Endothelial cell of umbilical vein (primary cell): ENCODE results near the gene HMCN1. TPM values are rescaled to one million over a fixed set of nuclear protein-coding genes. Genes with fewer than 3 reads are reported as not detected.

Source experiments
- BruUV-seq: library from RNA; stranded (reverse); fragments of 400-500 nt; replicated peaks from 2 replicates; lab custom pipeline; 2021; lab: Mats Ljungman, UMichigan
- CTCF ChIA-PET: fragments of 300-600, 350-600 bp; sonication (Branson Sonifier 250); formaldehyde crosslinking; loops from one replicate; lab custom pipeline; 2021; ENCODE audit warnings: antibody characterized with exemption, inconsistent platforms; lab: Charles Lee
- POLR2A ChIA-PET: fragments of 300-600, 350-600 bp; sonication (Branson Sonifier 250); formaldehyde crosslinking; loops from one replicate; lab custom pipeline; 2021; ENCODE audit warnings: antibody characterized with exemption, inconsistent platforms; lab: Charles Lee
- DNase-seq: peaks from one replicate; pipeline ENCODE4 v3.0.0-alpha.2; 2011; ENCODE audit warnings: low read depth, low spot score
- FAIRE-seq: peaks from 2 replicates; lab custom pipeline; 2011; peaks lifted over from hg19 to GRCh38; lab: Jason Lieb, UNC
- H2AFZ ChIP-seq: 2 replicates; pipeline ENCODE4 v1.6.0; 2012; ENCODE audit warnings: low read depth, low read length, control low read depth, inconsistent platforms
- H3K27ac ChIP-seq: 2 replicates; pipeline ENCODE4 v1.5.1; 2011; ENCODE audit warnings: low read depth, mild to moderate bottlenecking, control low read depth, low read length, moderate library complexity; ENCODE audit not compliant: insufficient read depth
- H3K27me3 ChIP-seq, 2 experiments: 2 replicates each; pipeline versions ENCODE4 v1.6.0 to v1.6.1; 2011; ENCODE audit warnings: low read length in 2 of 2, mixed read lengths in 1 of 2; ENCODE audit not compliant: control insufficient read depth in 2 of 2, insufficient read depth in 2 of 2
- H3K36me3 ChIP-seq, 2 experiments: 2 replicates in 1 of 2; 3 replicates in 1 of 2; pipeline ENCODE4 v1.5.1; 2011; ENCODE audit warnings: low read length in 2 of 2, mild to moderate bottlenecking in 1 of 2, moderate library complexity in 1 of 2; ENCODE audit not compliant: control insufficient read depth in 2 of 2, insufficient read depth in 2 of 2; ENCODE audit errors: extremely low read depth in 1 of 2
- H3K4me1 ChIP-seq: 3 replicates; pipeline ENCODE4 v1.5.1; 2011; ENCODE audit warnings: mild to moderate bottlenecking, low read length; ENCODE audit not compliant: control insufficient read depth, insufficient read depth; ENCODE audit errors: extremely low read depth
- H3K4me2 ChIP-seq: 2 replicates; pipeline ENCODE4 v1.6.1; 2011; ENCODE audit warnings: low read length, control low read depth, mixed read lengths; ENCODE audit not compliant: insufficient read depth
- H3K4me3 ChIP-seq, 3 experiments: fragments of 200-600 bp in 1 of 3; sonication (generic), shearing (Covaris generic) in 1 of 3; replicated peaks in 1 of 3; 2 replicates each; pipeline ENCODE4 v1.5.1; 2011 to 2016; ENCODE audit warnings: control low read depth in 3 of 3, low read length in 3 of 3, mild to moderate bottlenecking in 2 of 3, inconsistent platforms in 1 of 3, low read depth in 1 of 3, moderate library complexity in 1 of 3; ENCODE audit not compliant: insufficient read depth in 1 of 3
- H3K79me2 ChIP-seq: 2 replicates; pipeline ENCODE4 v1.6.0; 2012; ENCODE audit warnings: low read length, inconsistent platforms; ENCODE audit not compliant: control insufficient read depth, insufficient read depth
- H3K9ac ChIP-seq: replicated peaks from 2 replicates; pipeline ENCODE3; 2011; ENCODE audit warnings: low read length, control low read depth; ENCODE audit not compliant: insufficient read depth; ENCODE audit errors: extremely low read depth
- H3K9me1 ChIP-seq: replicated peaks from 3 replicates; pipeline ENCODE4 v1.6.0; 2011; ENCODE audit warnings: mild to moderate bottlenecking, low read length; ENCODE audit not compliant: control insufficient read depth, insufficient read depth; ENCODE audit errors: extremely low read depth
- H3K9me3 ChIP-seq: replicated peaks from 2 replicates; pipeline ENCODE4 v1.5.1; 2012; ENCODE audit warnings: low read length, inconsistent platforms; ENCODE audit not compliant: control insufficient read depth, insufficient read depth
- H4K20me1 ChIP-seq: replicated peaks from 2 replicates; pipeline ENCODE3; 2011; ENCODE audit warnings: mild to moderate bottlenecking, low read length; ENCODE audit not compliant: control insufficient read depth, insufficient read depth; ENCODE audit errors: extremely low read depth
- EZH2 ChIP-seq: IDR thresholded peaks from 2 replicates; pipeline ENCODE4 v1.6.1; 2012; ENCODE audit warnings: borderline replicate concordance, low read depth, mild to moderate bottlenecking, moderate library complexity, low read length, inconsistent platforms; ENCODE audit not compliant: severe bottlenecking
- GATA2 ChIP-seq: IDR thresholded peaks from 2 replicates; pipeline ENCODE4 v1.7.0; 2011; ENCODE audit warnings: low read depth, mild to moderate bottlenecking, moderate library complexity, mixed read lengths, low read length; ENCODE audit not compliant: insufficient read length, insufficient read depth
- POLR2A ChIP-seq: IDR thresholded peaks from 2 replicates; pipeline ENCODE4 v1.6.1; 2012; ENCODE audit warnings: low read depth, mild to moderate bottlenecking, control low read depth, low read length
- POLR2AphosphoS5 ChIP-seq: IDR thresholded peaks from 2 replicates; pipeline ENCODE4 v1.6.1; 2012; ENCODE audit warnings: low read depth, mild to moderate bottlenecking, control low read depth, low read length, moderate library complexity; ENCODE audit not compliant: insufficient read depth
- dilution Hi-C: fragments of 300-500 bp; cut with MboI; formaldehyde crosslinking; loops from one replicate; pipeline ENCODE4 v1.15.0; 2019; ENCODE audit warnings: low sequenced_read_pairs; ENCODE audit not compliant: extremely low pct_ligation_motif_present
- intact Hi-C: fragments of 100-400 bp; cut with micrococcal nuclease; formaldehyde crosslinking; loops from one replicate; pipeline ENCODE4 v1.10.0; 2022
- polyA plus RNA-seq, 4 experiments: library from polyadenylated mRNA; depleted of rRNA in 3 of 4; stranded (reverse) in 3 of 4; unstranded in 1 of 4; fragments of >200 nt; gene quantifications; 2 replicates each; pipeline versions ENCODE4 v1.2.1 to v1.2.3, GENCODE V29; 2011 to 2012; ENCODE audit warnings: missing spikeins in 1 of 4
- total RNA-seq: library from RNA; stranded (reverse); gene quantifications from 2 replicates; pipeline ENCODE4 v1.2.3, GENCODE V29; 2021
- TF ChIP-seq, protein P1 (sequence below), 2 donors: IDR thresholded peaks; 1 replicate in 1 of 2; 2 replicates in 1 of 2; pipeline ENCODE4 v1.5.1; 2011; ENCODE audit warnings: low read length in 2 of 2, mild to moderate bottlenecking in 2 of 2, moderate library complexity in 2 of 2, control low read depth in 1 of 2, inconsistent platforms in 1 of 2, low read depth in 1 of 2; ENCODE audit not compliant: insufficient read depth in 1 of 2; ENCODE audit errors: extremely low read depth in 1 of 2
- TF ChIP-seq, protein P2 (sequence below): IDR thresholded peaks from 2 replicates; pipeline ENCODE4 v1.6.1; 2011; ENCODE audit not compliant: insufficient read depth, insufficient read length

HMCN1 gene
- total and polyA plus RNA-seq, 2 donors (not counting 3 experiments of a cell fraction or from before 2014, with no cell fraction given), result 10.3 to 16.0 TPM

DNA sequence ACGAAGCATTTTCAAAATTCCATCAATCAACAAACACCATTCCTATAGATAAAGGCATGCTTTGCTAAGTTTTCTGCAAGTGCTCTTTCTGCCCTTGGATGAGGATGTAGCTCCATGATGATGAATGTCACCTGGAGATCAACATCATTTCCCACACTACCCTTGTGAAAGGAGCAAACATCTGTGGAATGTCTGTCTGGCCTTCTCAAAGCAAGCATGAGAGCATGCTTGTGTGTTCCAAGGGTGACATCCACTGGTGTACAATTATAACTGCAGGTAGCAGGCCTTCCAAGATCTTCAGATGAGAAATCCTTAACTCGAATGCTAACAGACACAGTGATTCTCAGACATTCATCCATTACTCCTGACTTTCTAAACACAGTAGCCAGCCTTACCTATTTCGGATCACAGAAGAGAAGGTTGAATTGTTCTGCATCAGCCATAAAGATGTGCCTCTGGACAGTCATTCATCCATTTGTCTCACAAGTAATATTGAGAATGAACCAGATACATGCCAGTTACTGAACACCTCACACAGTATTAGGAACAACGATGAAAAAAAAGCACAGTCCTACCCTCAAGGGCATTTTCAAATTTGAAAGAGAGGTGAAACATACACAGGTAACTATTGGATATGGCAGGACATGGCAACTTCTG, 478.5 kb downstream of the HMCN1 start:
- H3K9me1 ChIP-seq, result no peaks in the 10 kb centered on the region
- BruUV-seq, result no TSS peak
- dilution Hi-C loops, result no loop called here
- no peaks in the 10 kb centered on the region for H3K9me3 ChIP-seq
- H3K27ac ChIP-seq, result no peak overlapping the region
- no peaks in the 10 kb centered on the region for H3K79me2 ChIP-seq
- no peak overlapping the region for H3K9ac ChIP-seq
- no peaks in the 10 kb centered on the region for H3K27me3 ChIP-seq
- no peaks in the 10 kb centered on the region for H3K36me3 ChIP-seq
- H3K4me2 ChIP-seq, result no peak overlapping the region
- H2AFZ ChIP-seq, result peak overlapping the region; percentile 19
- H4K20me1 ChIP-seq, result no peaks in the 10 kb centered on the region
- TF ChIP-seq GATA2, result no peak
- TF ChIP-seq, protein P1, sequence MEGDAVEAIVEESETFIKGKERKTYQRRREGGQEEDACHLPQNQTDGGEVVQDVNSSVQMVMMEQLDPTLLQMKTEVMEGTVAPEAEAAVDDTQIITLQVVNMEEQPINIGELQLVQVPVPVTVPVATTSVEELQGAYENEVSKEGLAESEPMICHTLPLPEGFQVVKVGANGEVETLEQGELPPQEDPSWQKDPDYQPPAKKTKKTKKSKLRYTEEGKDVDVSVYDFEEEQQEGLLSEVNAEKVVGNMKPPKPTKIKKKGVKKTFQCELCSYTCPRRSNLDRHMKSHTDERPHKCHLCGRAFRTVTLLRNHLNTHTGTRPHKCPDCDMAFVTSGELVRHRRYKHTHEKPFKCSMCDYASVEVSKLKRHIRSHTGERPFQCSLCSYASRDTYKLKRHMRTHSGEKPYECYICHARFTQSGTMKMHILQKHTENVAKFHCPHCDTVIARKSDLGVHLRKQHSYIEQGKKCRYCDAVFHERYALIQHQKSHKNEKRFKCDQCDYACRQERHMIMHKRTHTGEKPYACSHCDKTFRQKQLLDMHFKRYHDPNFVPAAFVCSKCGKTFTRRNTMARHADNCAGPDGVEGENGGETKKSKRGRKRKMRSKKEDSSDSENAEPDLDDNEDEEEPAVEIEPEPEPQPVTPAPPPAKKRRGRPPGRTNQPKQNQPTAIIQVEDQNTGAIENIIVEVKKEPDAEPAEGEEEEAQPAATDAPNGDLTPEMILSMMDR (IDR thresholded peaks at IDR 0.05; ENCODE audit: extremely low read depth in 1 of 2, insufficient read depth in 1 of 2, low read depth in 1 of 2, low read length in 2 of 2), result peak; percentile 73 to 77
- ChIA-PET POLR2A (no interaction called here), CTCF (interaction anchor here (0.6 to 4.0 kb wide), 22 partner anchors 9 to 542 kb away, joined by 3 to 133 read pairs (median 6); partner anchors contain the start of gene HMCN1)
- intact Hi-C loops, result loop anchor here (1.0 to 10.0 kb wide), 11 partner anchors 57 to 1407 kb away; partner anchors contain the start of genes HMCN1 and IVNS1ABP
- DNase-seq (peak; percentile 88), FAIRE-seq (peak; percentile 97)
- peaks cover 4% of the 10 kb centered on the region for H3K4me1 ChIP-seq
- H3K4me3 ChIP-seq, result no peak overlapping the region

DNA sequence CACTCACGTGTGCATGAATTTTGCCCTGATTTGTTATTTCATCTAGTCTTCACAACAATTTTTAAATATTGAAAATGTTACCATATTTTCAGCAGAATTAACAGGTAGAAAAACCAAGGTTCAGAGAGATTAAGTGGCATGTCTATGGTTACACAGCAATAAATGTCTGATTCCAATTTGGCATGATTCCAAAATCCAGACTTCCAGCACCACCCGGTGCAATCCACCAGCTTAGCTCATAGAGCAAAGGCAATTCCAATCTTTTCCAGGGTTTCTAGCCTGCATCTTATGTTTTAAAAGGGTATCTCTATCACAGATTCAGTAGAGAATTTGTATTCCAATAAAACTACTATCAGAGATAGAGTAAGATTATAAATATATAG, 479.0 kb downstream of the HMCN1 start:
- no peak overlapping the region for H3K4me2 ChIP-seq
- H3K36me3 ChIP-seq, result no peaks in the 10 kb centered on the region
- POLR2A ChIA-PET, result no interaction called here
- H3K79me2 ChIP-seq, result no peaks in the 10 kb centered on the region
- TF ChIP-seq POLR2AphosphoS5 (no peak), POLR2A (no peak), EZH2 (no peak)
- TF ChIP-seq, protein P1 (IDR thresholded peaks at IDR 0.05; ENCODE audit: extremely low read depth in 1 of 2, insufficient read depth in 1 of 2, low read depth in 1 of 2, low read length in 2 of 2), result no peak
- TF ChIP-seq, protein P2, sequence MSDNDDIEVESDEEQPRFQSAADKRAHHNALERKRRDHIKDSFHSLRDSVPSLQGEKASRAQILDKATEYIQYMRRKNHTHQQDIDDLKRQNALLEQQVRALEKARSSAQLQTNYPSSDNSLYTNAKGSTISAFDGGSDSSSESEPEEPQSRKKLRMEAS, result no peak
- H3K9me3 ChIP-seq, result no peaks in the 10 kb centered on the region
- no peaks in the 10 kb centered on the region for H3K27me3 ChIP-seq
- no peaks in the 10 kb centered on the region for H3K9me1 ChIP-seq
- no peak overlapping the region for H2AFZ ChIP-seq
- no TSS peak for BruUV-seq
- CTCF ChIA-PET, result interaction anchor here (1.0 to 4.0 kb wide), 5 partner anchors 11 to 493 kb away, joined by 3 to 133 read pairs (median 19); no protein-coding TSS in a partner anchor
- no peak for FAIRE-seq
- dilution Hi-C loops (no loop called here), intact Hi-C loops (loop anchor here (10.0 kb wide), 1 partner anchor 1038 kb away; no protein-coding TSS in a partner anchor)
- H3K4me1 ChIP-seq, result peaks cover 4% of the 10 kb centered on the region
- H4K20me1 ChIP-seq, result no peaks in the 10 kb centered on the region
- no peak overlapping the region for H3K4me3 ChIP-seq
- no peak overlapping the region for H3K9ac ChIP-seq
- no peak overlapping the region for H3K27ac ChIP-seq
- no peak for DNase-seq
